Kidney tubule cell (primary cell): ENCODE data around the gene ZP1.
A peak's percentile ranks its signal among the peaks of the same experiment; 100 is the strongest.

ENCODE experiments used
- DNase-seq: peaks from one replicate; pipeline ENCODE4 v3.0.0-alpha.2; 2018; ENCODE audit warnings: low spot score

Gene ZP1

DNA sequence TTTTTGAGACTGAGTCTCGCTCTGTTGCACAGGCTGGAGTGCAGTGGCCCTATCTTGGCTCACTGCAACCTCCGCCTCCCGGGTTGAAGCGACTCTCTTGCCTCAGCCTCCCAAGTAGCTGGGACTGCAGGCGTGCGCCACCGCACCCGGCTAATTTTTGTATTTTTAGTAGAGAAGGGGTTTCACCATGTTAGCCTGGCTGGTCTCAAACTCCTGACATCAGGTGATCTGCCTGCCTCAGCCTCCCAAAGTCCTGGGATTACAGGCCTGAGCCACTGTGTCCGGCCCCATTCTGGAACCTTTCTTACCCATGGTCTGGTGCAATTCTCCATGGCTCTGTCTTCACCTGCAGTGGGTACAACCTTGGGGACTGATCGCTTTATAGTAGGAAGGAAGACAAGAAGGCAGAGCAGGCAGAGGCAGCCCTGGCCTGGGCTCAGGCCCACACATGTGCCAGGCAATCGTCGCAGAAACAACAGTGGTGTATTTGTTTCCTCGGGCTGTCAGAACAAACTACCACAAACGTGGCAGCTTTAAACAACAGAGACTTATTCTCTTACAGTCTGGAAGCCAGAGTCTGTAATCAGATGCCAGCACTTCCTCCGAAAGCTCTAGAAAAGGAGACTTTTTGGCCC, 7.6 kb upstream of the ZP1 start:
- DNase-seq = no peak

DNA sequence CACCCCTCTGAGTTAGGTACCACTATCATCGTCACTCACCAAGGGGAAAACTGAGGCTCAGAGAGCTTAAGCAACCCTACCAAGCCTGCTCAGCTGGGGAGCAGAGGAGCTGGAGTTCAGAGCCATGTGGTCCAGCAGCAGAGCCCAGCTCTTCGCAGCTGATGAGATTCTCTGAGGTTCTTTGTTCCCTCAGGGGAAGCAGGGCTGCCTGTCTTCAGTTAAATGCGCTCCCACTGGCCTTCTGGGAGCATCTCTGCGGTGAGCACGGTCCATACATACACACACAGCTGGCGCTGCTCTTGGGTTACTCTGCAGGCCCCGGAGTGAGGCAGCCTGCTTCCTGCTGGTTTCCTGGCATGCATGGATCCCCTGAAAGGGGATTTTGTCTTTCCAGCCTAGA, 6.4 kb upstream of the ZP1 start:
- no peak for DNase-seq

DNA sequence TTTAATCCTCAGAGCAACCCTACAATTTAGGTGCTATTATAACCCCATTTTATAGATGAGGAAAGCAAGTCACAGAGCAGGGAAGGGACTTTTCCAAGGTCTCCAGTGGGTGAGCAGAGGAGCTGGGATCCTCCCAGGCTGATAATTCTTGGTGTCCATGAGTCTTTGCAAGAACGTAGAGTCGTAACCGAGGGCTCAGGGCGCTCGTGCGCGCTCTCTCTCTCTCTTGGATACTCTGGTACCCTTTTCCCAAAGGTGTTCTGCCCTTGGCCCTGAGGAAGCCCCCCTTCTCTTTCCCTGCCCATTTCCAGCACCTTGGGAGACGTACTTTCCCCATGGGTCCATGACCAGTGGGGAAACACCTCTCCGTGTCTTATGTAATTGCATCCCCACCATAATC, 5.2 kb upstream of the ZP1 start:
- DNase-seq = no peak

DNA sequence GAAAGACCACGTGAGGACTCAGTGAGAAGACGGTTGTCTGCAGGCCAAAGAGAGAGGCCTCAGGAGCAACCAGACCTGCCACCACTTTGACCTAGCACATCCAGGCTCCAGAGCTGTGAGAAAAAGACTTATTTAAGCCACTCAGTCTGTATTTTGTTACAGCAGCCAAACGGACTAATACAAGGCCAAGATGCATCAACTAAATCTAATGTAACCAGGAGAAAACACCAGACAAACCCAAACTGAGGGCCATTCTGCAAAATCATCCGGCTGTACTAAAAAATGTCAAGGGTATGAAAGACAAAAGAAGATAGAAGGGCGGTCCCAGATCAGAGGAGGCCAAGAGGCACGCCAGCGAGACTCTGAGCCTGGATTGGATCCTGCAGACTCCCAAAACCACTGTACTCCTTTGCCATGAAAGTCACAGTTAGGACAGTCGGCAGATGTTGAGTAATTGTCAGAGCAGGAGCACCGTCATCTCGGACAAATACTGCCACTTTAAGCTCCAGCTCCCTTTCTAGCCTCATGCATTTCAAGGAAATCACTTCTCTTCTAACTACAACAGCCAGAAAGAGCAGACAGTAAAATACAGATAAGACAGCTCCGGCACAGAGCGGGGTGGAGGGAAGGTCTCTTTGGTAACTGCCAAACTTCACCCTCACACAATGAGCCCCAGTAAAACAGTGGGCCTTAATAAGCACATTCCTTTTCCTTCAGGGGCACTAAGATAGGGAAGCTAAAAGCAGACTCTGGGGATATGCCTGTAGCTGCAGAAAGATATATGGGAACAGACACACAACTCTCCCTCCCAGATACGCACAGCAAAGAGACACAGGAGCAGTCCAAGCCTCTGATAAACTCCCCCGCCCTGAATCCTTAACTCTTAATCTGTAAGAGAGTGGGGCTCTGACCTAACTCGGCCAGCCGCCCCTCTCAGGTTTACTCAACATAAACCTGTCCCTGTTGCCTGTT, 3.5 kb upstream of the ZP1 start:
- DNase-seq = no peak

DNA sequence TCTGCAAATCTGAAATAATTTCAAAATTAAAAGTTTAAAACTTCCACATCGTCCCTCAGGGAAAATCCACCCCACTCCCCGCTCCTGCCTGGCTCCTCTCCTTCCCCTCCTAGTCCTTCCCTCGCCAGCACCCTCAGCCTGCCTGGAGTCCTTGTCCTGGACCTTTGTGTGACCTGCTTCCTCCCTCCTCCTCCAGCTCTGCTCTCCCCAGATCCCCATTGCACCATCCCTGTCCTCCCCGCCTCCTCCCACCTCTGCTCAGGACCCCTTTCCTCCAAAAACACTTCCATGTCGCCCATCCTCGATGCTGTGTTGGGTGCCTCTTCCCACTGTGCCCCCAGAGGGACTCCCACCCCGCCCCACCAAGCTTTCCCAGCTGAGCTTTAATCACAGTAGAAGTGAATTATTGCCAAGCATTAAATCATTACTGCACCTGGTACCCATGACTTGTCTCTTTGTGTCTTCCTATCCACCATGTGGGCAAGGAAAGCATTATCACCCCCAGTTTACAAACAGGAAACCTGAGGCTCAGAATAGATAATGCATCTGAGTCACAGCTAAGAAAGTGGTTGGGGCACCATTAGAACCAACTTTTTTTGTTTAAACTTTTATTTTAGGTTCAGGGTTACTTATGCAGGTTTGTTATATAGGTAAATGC, 2.4 kb upstream of the ZP1 start:
- DNase-seq = no peak

DNA sequence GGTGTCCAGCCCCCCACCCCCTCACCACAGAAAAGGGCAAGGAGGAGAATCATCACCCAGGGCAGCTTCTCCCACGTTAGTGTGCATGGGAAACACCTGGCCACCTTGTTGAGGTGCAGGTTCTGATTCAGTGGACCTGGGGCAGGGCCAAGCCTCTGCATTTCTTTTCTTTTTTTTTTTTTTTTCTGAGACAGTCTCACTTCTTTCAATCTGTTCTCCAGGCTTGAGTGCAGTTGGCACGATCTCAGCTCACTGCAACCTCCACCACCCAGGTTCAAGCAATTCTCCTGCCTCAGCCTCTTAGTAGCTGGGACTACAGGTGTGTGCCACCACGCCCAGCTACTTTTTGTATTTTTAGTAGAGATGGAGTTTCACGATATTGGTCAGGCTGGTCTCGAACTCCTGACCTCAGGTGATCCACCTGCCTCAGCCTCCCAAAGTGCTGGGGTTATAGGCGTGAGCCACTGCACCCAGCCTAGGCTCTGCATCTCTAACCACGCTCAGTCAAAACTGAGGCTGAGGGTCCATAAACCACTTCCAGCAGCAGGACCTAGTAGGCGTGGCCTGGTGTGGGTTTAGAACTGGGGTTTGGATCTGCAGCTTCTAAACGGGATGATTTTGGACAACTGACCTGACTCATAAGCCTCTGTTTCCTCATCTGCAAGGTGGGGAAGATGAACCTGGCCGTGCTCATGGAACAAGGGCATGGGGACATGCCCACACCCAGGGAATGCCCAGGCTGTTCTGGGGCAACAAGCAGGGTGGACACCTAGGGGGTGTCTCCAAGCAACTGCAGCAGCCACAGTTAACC, 734 bp downstream of the ZP1 start:
- DNase-seq = no peak

DNA sequence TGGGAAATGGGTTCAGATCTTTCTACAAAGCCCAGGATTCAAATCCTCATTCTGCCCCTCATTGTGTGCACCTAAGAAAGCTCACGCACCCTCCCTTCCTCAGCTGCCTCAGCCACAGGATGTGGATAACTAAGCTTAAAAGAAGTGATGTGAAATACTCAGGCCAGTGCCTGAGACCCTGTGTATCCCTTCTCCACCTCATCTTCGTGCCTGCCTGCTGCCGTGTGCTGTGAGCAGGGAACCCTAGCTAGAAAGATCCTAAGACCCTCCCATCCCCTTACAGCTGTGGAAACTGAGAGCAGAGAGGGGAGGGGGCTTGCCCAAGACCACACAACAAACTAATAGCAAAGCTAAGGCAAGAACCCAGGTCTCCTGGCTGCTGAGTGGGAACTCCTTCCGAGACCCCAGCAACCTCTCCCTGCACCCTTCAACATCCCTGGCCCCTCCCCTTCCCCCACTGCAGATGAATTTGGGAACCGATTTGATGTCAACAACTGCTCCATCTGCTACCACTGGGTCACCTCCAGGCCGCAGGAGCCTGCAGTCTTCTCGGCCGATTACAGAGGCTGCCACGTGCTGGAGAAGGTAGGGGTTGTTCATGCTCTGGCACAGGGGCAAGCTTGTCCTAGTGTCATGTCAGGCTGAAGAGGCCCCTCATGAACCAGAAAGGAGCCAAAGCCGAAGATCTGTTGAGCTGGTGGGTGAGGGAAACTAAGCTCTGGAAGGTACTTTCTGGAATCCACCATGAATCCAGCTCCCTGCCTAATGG, 1.5 kb downstream of the ZP1 start:
- DNase-seq = no peak

DNA sequence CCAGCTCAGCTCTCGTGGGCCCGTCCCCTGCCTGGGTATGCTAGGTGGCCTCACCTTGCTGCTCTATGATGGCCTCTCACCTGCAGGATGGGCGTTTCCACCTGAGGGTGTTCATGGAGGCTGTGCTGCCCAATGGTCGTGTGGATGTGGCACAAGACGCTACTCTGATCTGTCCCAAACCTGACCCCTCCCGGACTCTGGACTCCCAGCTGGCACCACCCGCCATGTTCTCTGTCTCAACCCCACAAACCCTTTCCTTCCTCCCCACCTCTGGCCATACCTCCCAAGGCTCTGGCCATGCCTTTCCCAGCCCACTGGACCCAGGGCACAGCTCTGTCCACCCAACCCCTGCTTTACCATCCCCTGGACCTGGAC, 2.1 kb downstream of the ZP1 start:
- no peak for DNase-seq

DNA sequence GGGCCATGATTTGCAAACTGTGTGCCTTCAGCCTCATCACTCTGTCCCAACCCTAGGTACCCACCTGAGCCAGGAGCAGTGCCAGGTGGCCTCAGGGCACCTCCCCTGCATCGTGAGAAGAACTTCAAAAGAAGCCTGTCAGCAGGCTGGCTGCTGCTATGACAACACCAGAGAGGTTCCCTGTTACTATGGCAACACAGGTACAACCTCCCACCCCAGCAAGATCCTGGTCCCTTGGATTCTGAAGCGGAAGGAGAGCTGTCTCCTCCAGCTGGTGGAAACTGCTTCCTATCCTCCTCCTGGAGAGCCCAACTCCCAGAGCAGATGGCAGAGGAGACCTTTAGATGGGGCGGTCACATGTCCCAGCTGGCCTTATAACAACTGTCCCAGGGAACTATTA, 2.9 kb downstream of the ZP1 start:
- DNase-seq = no peak

DNA sequence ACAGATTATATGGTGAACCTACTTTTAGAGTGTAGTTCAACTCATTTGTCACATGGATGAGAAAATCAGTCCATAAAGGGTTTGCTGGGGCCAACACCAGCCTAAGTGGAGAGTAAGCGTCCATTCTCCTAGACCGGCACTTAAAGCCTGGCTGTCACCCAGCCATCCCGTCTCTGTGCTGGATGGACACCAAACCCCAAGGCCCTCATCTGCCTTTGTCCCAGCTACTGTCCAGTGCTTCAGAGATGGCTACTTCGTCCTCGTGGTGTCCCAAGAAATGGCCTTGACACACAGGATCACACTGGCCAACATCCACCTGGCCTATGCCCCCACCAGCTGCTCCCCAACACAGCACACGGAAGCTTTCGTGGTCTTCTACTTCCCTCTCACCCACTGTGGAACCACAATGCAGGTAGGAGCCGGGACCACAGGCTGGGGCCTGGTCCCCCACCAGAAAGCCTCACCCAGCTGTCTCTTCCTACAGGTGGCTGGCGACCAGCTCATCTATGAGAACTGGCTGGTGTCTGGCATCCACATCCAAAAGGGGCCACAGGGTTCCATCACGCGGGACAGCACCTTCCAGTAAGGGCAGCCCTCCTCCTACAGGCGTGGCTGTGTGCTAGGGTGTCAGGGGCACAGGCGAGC, 3.5 kb downstream of the ZP1 start:
- no peak for DNase-seq

DNA sequence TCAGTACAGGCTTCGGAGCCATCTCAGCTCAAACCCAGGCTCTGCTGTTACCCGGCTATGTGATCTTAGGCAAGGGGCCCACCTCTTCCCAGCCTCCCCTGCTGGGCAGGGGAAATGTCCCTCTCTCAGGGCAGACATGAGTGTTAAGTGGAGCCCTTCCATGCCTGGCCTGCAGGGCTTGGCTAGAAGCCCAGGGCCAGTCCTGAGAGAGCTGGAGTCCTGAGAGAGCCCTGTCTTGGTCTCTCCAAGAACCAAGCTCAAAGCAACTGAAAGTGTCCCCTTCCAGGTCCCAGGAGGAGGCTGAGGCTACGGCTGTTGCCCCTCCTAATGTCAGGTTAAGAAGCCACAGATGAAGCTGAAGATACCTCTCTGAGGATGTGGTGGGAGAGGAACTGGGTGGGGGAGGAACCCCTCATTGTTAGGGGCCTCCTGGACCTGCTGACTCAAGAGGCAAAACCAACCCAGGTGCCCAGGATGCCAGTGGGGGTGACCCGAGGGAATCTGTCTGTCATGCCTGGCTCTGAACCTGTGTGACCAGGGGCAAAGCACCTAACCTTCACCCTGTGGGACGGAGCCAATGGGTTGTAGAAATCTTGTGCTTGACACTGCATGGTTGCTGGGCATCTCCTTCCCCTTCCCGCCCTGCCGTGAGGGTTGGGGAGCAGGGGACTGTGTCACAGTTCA, 4.2 kb downstream of the ZP1 start:
- DNase-seq = no peak

DNA sequence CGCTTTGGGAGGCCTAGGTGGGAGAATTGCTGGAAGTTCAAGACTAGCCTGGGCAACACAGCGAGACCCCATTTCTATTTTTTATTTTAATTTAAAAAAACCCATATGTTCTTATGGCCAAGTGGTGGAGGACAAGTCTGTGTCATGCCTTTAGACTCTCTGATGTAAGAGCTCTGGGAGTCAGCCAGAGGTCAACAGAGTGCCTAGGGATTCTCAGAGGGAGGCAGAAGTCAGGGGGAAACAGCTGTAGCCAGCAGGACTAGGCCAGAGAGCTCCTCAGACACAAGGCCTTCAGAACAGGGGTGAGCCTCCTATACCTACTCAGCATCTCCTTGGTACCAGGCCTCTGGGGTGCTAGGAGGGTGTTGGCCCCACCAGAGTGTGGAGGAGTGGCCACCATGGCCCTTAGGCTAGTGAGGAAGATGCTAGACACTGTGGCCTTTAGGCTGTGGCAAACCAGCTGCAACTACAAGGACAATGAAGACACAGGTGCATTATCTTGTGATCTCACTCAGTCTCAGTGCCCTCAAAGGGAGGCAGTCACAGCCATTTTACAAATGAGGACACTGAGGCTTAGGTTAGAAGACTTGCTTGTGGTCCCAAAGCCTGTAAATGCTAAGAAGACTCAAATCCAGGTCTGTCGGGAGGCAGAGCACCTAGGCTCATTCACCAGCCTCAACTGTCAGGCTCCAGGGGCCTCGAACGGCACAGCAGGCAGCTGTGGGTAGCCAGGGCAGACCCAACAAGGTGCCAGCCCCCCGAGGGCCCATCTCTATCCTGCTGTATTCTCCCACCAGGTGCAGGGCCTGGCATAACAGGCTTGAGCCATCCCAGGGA, 5.0 kb downstream of the ZP1 start:
- no peak for DNase-seq

DNA sequence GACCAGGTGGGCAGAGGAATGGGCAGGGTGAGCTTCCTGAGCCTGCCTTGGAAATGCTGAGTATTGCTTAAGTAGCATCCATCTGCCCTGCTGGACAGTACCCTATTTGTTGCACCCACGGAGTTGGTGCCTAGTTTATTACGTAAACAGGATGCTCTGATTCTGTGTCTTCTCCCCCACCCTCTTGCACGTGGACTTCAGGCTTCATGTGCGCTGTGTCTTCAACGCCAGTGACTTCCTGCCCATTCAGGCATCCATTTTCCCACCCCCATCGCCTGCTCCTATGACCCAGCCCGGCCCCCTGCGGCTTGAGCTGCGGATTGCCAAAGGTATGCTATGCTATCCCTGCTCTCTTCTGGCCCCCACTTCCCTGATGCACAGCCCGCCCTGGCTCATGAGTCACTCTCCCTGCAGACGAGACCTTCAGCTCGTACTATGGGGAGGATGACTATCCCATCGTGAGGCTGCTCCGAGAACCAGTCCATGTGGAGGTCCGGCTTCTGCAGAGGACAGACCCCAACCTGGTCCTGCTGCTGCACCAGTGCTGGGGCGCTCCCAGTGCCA, 5.7 kb downstream of the ZP1 start:
- peak; percentile 83 for DNase-seq

DNA sequence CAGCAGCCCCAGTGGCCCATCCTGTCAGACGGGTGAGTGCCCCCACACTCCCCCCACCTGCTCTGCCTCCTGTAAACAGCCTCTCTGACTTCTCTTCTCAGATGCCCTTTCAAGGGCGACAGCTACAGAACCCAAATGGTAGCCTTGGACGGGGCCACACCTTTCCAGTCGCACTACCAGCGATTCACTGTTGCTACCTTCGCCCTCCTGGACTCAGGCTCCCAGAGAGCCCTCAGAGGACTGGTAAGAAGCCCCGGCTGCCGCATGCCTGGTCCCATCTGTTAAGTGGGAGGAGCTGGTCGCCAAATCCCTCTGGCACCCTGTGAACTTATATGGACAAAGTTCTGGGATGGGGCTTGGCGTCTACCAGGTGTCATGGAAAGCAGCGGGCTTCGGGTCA, 6.2 kb downstream of the ZP1 start:
- DNase-seq = no peak

DNA sequence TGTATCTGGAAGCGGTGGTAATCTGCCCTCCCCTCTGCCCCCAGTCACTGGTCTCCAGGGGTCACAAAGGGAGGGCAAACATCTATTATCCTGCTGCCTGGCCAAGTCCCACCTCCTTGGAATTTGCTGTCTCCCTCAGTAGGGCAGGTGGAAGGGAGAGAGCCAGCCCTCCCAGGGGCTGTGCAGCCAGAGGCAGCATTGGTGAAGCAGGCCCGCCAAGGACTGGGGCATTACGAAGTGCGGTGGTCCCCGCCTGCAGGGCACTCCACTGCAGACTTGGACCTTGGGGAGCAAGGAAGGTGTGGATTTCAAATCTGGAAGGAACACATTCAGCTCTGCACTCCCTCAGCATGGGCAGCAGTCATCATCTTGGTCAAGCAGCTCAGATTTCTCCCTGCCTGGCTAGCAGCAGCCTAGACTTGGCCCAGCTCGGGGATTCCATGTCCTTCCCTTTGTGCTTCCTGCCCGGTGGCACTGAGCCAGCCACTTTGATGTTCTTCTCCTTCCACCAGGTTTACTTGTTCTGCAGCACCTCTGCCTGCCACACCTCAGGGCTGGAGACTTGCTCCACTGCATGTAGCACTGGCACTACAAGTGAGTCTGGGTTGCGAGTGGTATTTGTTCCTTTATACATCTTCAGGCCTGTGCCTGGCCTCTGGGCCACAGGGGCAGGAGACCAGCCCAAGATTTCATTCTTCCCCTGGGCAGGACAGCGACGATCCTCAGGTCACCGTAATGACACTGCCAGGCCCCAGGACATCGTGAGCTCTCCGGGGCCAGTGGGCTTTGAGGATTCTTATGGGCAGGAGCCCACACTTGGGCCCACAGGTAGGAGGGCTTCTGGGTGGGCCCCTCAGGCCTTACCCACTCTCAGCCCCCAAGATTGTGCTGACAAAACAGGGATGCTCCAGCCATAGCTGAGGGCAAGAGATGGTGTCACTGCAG, 7.4 kb downstream of the ZP1 start:
- DNase-seq = no peak

DNA sequence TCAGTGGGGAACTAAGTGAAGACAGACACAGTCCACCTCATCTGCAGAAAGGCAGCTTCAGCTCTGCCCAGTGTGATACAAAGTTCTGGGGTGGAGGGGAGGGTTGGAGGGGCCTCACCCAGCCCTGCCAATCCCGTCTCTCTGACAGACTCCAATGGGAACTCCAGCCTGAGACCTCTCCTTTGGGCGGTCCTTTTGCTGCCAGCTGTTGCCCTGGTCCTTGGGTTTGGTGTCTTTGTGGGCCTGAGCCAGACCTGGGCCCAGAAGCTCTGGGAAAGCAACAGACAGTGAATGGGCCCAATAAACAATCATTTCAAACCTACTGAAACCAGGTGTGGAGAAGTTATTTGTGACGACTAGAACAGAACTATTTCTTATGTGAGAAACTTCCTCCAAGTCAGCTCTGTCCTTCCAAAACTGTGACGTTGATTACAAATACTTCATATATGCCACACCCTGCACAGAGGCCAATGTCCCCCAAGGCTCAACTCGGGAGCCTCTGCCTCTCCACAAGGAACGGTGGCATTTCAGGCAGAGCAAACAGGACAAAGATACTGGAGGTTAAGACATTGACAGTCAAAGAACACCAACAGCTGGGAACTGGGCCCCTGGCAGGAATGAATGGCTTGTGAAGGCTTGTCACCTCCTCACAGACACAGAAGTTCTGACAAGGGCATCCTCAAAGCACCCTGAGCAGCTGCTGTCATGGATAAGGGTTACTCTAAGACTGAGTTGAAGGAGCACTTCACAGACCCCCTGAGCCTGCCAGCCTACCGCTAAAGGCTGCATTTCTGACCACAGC, 8.2 kb downstream of the ZP1 start:
- DNase-seq = no peak

DNA sequence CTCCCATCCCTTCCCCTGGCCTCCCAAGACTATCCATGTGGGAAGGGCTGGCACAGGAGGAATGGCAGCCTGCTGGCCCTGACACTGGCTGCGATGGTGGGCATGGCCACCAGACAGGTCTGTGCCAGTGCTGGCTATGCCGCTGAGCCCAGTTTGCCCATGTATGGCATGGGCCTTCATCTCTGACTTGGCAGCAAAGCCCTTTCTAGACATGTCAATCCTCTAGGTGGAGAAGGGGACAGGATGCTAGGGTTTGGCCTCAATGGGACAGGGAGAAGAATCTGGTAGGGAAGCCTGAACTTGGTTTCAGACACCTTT, 8.8 kb downstream of the ZP1 start:
- no peak for DNase-seq
